Activated CD4-positive, alpha-beta T cell treated with anti-CD3 and anti-CD28 coated beads, Interleukin-2, amount 10 ng/mL, durations not matched to agents 7 days and 5 days (primary cell): ENCODE measurements around the gene FAM131B. TPM values are rescaled to one million over a fixed set of nuclear protein-coding genes. Genes with fewer than 3 reads are reported as not detected.
"Not testable (repeated sequence)": the region's sequence is repeated elsewhere in the genome, so short reads cannot be mapped to it uniquely, and the experiment has no call there.

Experiments used
- CTCF ChIA-PET: fragments of 350-600 bp; sonication (Branson Sonifier 250); formaldehyde crosslinking; loops from one replicate; lab custom pipeline; 2021; ENCODE audit warnings: antibody characterized with exemption; lab: Charles Lee
- POLR2A ChIA-PET: fragments of 350-600 bp; sonication (Branson Sonifier 250); formaldehyde crosslinking; loops from one replicate; lab custom pipeline; 2021; ENCODE audit warnings: antibody characterized with exemption; lab: Charles Lee
- DNase-seq: peaks from one replicate; pipeline ENCODE4 v3.0.0-alpha.2; 2020
- H3K27ac Mint-ChIP-seq: one replicate; pipeline ENCODE4 v1.8.0; 2021; ENCODE audit warnings: mild to moderate bottlenecking, moderate library complexity, mixed read lengths
- H3K27me3 Mint-ChIP-seq: one replicate; pipeline ENCODE4 v1.8.0; 2021; ENCODE audit warnings: mixed read lengths
- H3K36me3 Mint-ChIP-seq: one replicate; pipeline ENCODE4 v1.8.0; 2021; ENCODE audit warnings: low read depth, mixed read lengths
- H3K4me1 Mint-ChIP-seq: one replicate; pipeline ENCODE4 v1.8.0; 2021; ENCODE audit warnings: mixed read lengths
- H3K4me3 Mint-ChIP-seq: one replicate; pipeline ENCODE4 v1.8.0; 2021; ENCODE audit warnings: mild to moderate bottlenecking, moderate library complexity, mixed read lengths
- H3K9me3 Mint-ChIP-seq: one replicate; pipeline ENCODE4 v1.8.0; 2021; ENCODE audit warnings: mixed read lengths
- total RNA-seq, 2 experiments: library from RNA; stranded (reverse); gene quantifications; one replicate each; pipeline ENCODE4 v1.2.3, GENCODE V29; 2021

Gene FAM131B
- under 1 TPM; 0.29 to 0.30 TPM for total RNA-seq

DNA sequence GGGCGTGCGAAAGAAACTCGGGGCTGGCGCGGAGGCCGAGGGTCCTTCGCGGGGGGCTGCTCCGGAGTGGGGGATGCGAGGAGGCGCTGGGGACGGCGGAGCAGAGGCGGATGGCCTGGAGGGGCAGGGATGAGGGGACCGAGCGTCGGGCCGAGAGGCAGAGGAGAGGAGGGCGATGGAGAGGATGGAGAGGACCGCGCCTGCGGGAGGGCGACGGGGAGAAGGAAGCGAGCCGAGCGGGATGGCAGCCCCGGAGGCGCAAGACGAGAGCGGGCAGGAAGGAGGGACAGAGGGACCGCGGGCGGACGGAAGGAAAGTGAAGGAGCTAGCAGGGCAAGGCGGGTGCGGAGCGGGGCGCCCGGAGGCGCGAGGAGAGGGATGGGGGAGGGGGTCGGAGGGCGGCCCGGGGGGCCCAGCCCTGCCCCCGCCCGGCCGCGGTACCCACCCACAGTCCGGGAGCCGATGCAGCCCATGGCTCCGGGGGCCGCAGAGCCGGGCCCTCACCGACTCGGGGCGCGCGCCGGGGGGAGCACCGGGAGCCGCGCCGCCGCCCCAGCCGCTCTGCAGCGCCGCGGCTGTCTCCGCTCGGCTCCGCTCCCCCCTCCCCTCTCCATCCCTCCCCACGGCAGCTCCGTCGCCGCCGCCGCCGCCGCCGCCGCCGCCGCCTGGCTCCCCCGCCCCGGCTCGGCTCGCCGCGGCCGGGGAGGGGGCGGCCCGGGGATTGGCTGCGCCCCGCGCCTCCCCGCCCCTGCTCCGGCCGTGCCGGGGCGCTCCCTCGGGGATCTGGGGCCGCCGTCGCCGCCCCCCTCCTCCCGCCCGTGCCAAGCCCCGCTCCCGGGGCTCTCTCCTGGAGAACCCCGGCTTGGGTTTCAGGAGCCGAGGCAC lies at the start of gene FAM131B:
TSS of gene FAM131B (minus strand) at position 583 of the 885 bp plus-strand sequence. CDS start at position 473, 110 bp downstream.
- no peaks in the 10 kb centered on the region for H3K9me3 Mint-ChIP-seq
- POLR2A ChIA-PET = no interaction called here
- peak within 1 kb of the TSS; percentile 78 for H3K4me3 Mint-ChIP-seq
- peaks cover 8% of the 10 kb centered on the region for H3K4me1 Mint-ChIP-seq
- peaks cover 63% of the 10 kb centered on the region for H3K27me3 Mint-ChIP-seq
- peak; percentile 35 for DNase-seq
- CTCF ChIA-PET = interaction anchor here (0.9 to 2.0 kb wide), 2 partner anchors 14 to 17 kb away, joined by 4 to 8 read pairs; no protein-coding TSS in a partner anchor
- H3K36me3 Mint-ChIP-seq = no peaks in the 10 kb centered on the region
- no peak within 1 kb of the TSS for H3K27ac Mint-ChIP-seq

DNA sequence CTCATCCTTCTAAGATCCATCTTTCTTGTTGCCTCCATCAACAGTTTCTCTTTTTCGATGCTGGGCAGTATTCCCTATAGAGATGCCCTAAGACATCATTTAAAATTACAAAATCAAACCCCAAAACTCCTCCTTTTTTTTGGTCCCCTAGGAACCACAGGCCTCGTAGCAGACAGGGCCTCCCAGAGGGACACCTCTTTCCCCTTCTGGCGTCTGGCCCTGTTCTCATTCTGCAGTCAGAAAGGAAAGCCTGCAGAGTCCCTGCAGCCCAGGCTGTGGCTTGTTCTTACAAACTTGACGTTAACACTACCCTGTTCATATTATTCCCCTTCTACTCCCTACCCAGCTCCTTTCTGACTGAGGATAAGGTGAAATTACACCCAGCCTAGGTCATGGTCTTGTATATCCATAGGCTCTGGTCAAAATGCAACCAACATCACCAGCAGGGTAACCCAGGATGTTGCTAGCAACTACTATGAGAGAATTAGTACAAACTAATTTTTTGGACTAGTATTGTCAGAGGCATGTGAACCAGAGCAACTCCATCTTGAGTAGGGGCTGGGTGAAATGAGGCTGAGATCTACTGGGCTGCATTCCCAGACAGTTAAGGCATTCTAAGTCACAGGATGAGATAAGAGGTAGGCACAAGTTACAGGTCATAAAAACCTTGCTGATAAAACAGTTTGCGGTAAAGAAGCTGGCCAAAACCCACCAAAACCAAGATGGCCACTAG lies 49.6 kb upstream of the FAM131B start:
- Mint-ChIP-seq H3K4me1 (peaks cover 32% of the 10 kb centered on the region), H3K9me3 (no peaks in the 10 kb centered on the region), H3K27ac (no peak overlapping the region), H3K4me3 (no peak overlapping the region), H3K36me3 (peaks cover 2% of the 10 kb centered on the region), H3K27me3 (no peaks in the 10 kb centered on the region)
- POLR2A ChIA-PET = no interaction called here
- DNase-seq = no peak
- CTCF ChIA-PET = interaction anchor here (0.5 to 0.6 kb wide), 2 partner anchors 32 to 117 kb away, joined by 3 read pairs; no protein-coding TSS in a partner anchor

DNA sequence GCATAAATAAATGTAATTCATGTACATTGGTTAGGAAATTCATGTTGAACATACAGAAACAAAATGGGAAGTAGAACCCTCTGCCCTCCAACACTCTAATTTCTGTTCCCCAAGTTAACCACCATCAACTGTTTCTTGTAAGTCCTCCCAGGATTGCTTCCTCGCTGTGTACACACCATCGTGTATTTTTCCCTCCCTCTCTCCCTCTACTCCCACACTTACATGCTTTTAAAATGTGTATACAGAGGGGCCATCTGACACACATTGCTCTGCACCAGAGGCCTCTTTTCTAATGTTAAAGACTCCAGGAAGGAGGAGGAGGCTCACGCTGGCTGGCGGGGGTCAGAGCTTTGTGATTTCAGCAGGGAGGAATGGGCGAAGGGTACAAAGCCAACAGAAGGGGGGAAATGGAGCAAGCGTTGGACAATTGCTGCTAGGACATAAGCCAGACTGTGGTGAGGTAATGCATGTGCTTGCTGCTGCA lies 48.0 kb upstream of the FAM131B start:
- no peak for DNase-seq
- Mint-ChIP-seq H3K36me3 (peaks cover 2% of the 10 kb centered on the region), H3K27ac (no peak overlapping the region), H3K4me3 (no peak overlapping the region), H3K27me3 (no peaks in the 10 kb centered on the region), H3K9me3 (no peaks in the 10 kb centered on the region), H3K4me1 (peaks cover 39% of the 10 kb centered on the region)
- POLR2A ChIA-PET = no interaction called here
- CTCF ChIA-PET = interaction anchor here (0.6 kb wide), 1 partner anchor 312 kb away, joined by 4 read pairs; no protein-coding TSS in a partner anchor

DNA sequence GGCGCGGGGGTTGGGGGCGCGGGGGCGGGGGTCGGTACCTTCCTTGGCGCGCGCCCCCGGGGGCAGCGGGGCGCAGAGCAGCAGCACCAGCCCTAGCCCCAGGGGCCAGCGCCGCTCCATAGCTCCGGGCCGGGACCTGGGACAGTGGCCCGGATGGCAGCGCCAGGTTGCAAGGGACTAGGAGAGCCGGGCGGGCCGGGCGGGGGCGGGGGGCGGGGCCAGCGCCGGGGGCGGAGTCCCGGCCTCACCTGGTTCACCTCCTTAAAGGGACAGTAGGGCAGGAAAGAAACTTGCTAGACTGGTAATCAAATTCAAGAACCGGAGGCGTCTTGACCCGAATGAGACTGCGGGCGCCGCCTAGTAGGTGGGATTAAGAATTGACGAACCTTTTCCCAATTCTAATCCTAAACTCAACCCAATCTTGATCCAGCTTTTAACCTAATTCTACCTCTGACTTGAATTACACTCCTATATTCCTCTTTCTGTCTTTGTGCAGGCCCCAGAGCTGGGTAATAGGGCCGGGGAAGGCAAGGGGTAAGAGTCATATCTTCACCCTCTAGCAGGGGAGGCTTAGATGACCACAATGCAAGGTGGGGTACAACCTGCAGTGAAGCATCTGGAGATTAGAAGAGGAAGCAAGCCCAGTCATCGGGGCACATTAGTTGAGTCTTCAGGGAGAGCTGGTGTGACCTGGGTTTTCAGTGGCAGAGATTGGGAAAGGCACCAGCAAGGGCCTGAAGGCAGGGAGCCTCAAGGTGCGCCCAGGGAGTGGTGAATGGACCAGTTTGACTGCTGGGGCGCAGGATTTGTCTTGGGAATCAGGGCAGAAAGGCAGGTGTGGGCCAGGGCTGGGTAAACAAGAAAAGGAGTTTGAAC lies 46.4 kb upstream of the FAM131B start, which contains the start of gene EPHA1:
TSS of gene EPHA1 (minus strand) at position 171 of the 876 bp plus-strand sequence. CDS start at position 120, 51 bp downstream.
- Mint-ChIP-seq H3K27ac (peak within 1 kb of the TSS; percentile 56), H3K4me3 (peak within 1 kb of the TSS; percentile 70), H3K4me1 (peaks cover 45% of the 10 kb centered on the region), H3K27me3 (no peaks in the 10 kb centered on the region), H3K36me3 (peaks cover 2% of the 10 kb centered on the region), H3K9me3 (no peaks in the 10 kb centered on the region)
- ChIA-PET POLR2A (interaction anchor here (1.1 kb wide), 1 partner anchor 22 kb away, joined by 3 read pairs; no protein-coding TSS in a partner anchor), CTCF (interaction anchor here (1.7 to 5.3 kb wide), 4 partner anchors 14 to 168 kb away, joined by 5 to 41 read pairs (median 12); no protein-coding TSS in a partner anchor)
- peak; percentile 50 for DNase-seq

DNA sequence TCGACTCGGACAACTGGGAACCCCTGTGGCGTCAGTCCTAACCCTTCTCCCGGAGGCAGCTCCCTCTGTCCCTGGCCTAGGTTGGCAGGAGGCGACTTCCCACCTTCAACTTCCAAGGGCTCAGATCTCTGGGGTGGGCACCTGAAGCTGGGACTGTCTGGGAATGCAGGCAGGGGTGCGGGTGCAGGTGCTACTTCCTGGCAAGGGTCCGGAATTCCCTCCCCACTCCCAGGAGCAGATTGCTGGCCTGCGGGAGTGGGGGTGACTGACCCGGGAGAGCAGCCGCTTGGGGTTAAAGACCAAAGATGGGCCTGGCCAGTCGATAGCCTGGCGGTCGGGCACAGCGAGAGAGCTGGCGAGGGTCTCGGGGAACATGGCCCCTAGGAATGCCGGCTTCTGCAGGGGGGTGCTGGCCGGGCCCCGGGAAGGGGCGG lies 45.8 kb upstream of the FAM131B start:
- H3K27me3 Mint-ChIP-seq = no peaks in the 10 kb centered on the region

DNA sequence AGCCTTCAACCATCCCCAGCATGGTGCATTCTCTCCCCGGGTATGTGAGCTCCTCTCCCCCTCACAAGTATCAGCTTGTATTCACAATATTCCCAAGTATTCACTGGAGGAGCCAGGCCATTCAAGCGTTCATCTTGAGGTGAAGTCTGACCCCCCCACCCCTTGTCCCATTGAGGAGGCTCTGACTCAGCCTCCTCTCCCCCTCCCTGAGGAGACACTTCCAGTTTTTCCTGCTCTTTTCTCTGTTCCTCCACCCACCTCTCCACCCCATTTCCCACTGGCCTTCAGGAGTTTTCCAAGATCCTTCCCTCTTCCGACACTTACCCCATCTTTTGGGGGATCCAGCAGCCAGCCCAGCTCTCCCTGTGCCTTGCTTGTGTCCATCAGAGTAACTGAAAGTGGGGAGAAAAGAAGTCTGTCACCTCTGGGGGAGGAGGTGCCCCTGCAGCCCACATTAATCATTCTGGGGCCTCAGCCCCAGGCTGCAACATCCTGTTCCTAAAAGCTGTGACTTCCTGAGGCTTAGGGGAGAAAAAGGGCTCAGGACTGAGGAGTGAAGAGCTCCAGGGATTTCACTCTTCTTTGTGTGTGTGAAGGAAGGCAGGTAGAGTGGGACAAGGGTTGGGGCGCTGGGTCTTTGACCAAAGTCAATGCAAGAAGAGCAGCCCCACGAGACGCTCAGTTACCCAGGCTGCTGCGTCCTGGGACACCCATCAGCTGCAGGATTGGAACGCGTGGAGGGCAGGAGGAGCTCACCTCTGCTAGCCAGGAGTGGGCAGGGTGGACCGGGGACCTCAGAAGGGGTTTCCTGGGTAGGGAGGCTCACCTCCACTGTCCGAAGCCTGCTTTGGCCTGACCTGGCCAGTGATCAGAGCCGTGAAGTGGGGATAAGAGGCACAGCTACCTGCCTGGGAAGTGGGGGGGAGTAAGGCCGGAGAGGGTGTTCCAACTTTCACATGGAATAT lies 45.1 kb upstream of the FAM131B start:
- CTCF ChIA-PET = interaction anchor here (0.6 to 5.3 kb wide), 14 partner anchors 8 to 167 kb away, joined by 3 to 41 read pairs (median 4); no protein-coding TSS in a partner anchor
- peaks cover 47% of the 10 kb centered on the region for H3K4me1 Mint-ChIP-seq
- no peaks in the 10 kb centered on the region for H3K9me3 Mint-ChIP-seq
- H3K36me3 Mint-ChIP-seq = peaks cover 2% of the 10 kb centered on the region
- H3K27me3 Mint-ChIP-seq = no peaks in the 10 kb centered on the region
- H3K27ac Mint-ChIP-seq = peak overlapping the region; percentile 56
- peak overlapping the region; percentile 70 for H3K4me3 Mint-ChIP-seq
- POLR2A ChIA-PET = interaction anchor here (1.1 kb wide), 1 partner anchor 21 kb away, joined by 3 read pairs; no protein-coding TSS in a partner anchor
- peak; percentile 46 for DNase-seq

More for the DNA sequence above, 45.8 kb upstream of the FAM131B start:
- no peak for DNase-seq
- Mint-ChIP-seq H3K27ac (no peak overlapping the region), H3K4me1 (peaks cover 47% of the 10 kb centered on the region), H3K9me3 (no peaks in the 10 kb centered on the region), H3K4me3 (peak overlapping the region; percentile 70), H3K36me3 (peaks cover 2% of the 10 kb centered on the region)
- CTCF ChIA-PET = interaction anchor here (0.6 to 5.3 kb wide), 8 partner anchors 14 to 168 kb away, joined by 3 to 41 read pairs (median 6); no protein-coding TSS in a partner anchor
- POLR2A ChIA-PET = interaction anchor here (1.1 kb wide), 1 partner anchor 22 kb away, joined by 3 read pairs; no protein-coding TSS in a partner anchor

DNA sequence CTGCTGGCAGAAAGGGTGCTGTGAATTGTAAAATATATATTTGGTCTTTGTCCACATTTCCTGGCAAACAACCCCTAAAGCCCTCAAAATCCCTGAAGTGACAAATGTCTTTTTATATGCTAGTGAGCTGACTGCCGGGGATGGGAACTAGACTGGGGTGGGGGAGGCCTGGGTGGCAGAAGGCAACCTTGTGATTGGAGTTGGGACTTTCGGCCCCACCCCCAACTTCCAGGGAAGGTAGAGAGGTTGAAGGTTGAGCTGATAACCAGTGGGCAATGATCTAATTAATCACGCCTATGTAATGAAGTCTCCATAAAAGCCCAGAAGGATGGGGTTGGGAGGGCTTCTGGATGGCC lies 43.5 kb upstream of the FAM131B start:
- no peaks in the 10 kb centered on the region for H3K9me3 Mint-ChIP-seq
- H3K4me1 Mint-ChIP-seq = peaks cover 47% of the 10 kb centered on the region
- no peak overlapping the region for H3K27ac Mint-ChIP-seq
- no peaks in the 10 kb centered on the region for H3K27me3 Mint-ChIP-seq
- POLR2A ChIA-PET = no interaction called here
- H3K36me3 Mint-ChIP-seq = peaks cover 2% of the 10 kb centered on the region
- H3K4me3 Mint-ChIP-seq = no peak overlapping the region
- DNase-seq = no peak
- CTCF ChIA-PET = interaction anchor here (1.0 to 5.3 kb wide), 6 partner anchors 10 to 165 kb away, joined by 3 to 41 read pairs (median 8); no protein-coding TSS in a partner anchor

DNA sequence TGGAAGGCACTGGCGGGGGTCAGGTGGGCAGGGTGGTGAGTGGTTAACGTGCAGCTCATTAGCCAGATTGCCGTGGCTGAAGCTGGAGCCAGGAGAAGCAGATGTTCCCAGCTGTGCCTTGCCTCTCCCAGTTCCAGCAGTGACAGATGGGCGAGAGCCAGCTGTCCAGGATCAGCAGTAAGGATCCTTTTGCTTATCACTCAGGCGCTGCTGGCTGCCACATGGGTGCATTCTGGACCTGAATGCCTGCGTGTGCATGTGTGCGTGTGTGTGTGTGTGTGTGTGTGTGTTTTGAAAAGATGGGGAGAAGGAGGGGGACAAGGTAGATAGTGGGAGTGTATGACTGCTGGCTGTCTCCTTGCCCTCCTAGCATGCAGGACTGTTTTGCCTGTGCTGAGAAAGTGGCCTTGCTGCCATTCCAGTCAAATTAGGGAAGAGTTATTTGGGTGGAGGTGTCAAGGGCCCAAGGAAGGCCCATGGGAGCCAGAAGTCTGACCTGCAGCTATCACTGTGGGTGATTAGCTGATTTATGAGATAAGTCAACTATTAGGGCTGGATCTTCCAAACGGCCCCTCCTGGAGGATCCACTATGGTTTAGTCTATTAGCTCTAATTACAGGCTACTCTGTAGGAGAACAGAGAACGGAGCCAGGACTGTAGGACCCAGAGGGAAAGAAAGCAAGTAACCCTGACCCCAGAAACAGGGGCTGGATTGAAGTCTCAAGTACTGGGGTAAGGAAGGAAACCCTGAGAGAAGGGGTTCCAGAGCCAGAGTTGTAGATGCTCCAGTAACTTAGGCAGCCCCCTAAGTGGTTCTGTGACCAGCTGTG lies 42.9 kb upstream of the FAM131B start:
- H3K9me3 Mint-ChIP-seq = no peaks in the 10 kb centered on the region
- peaks cover 44% of the 10 kb centered on the region for H3K4me1 Mint-ChIP-seq
- H3K36me3 Mint-ChIP-seq = peaks cover 2% of the 10 kb centered on the region
- ChIA-PET POLR2A (interaction anchor here (0.6 kb wide), 1 partner anchor 41 kb away, joined by 5 read pairs; no protein-coding TSS in a partner anchor), CTCF (interaction anchor here (1.0 to 5.3 kb wide), 7 partner anchors 10 to 165 kb away, joined by 3 to 41 read pairs (median 8); no protein-coding TSS in a partner anchor)
- no peak for DNase-seq
- H3K4me3 Mint-ChIP-seq = no peak overlapping the region
- no peak overlapping the region for H3K27ac Mint-ChIP-seq
- no peaks in the 10 kb centered on the region for H3K27me3 Mint-ChIP-seq

DNA sequence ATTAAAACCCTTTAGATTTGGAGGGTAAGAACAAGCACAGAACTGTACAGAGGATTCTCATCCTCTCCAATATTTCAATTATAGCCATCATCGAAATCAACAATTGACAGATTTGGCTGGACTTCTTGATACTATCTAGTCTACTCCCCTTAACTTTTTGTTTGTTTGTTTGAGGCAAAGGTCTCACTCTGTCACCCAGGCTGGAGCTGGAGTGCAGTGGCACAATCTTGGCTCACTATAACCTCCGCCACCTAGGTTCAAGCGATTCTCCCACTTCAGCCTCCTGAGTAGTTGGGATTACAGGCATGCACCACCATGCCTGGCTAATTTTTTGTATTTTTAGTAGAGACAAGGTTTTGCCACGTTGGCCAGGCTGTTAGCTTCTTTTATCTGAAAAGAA lies 39.7 kb upstream of the FAM131B start:
- CTCF ChIA-PET = interaction anchor here (0.9 to 3.7 kb wide), 4 partner anchors 18 to 187 kb away, joined by 3 to 18 read pairs (median 5); no protein-coding TSS in a partner anchor
- POLR2A ChIA-PET, H3K9me3 Mint-ChIP-seq, H3K4me3 Mint-ChIP-seq, H3K27ac Mint-ChIP-seq, H3K36me3 Mint-ChIP-seq, DNase-seq, H3K27me3 Mint-ChIP-seq: not testable (repeated sequence)
- H3K4me1 Mint-ChIP-seq = peaks cover 19% of the 10 kb centered on the region

DNA sequence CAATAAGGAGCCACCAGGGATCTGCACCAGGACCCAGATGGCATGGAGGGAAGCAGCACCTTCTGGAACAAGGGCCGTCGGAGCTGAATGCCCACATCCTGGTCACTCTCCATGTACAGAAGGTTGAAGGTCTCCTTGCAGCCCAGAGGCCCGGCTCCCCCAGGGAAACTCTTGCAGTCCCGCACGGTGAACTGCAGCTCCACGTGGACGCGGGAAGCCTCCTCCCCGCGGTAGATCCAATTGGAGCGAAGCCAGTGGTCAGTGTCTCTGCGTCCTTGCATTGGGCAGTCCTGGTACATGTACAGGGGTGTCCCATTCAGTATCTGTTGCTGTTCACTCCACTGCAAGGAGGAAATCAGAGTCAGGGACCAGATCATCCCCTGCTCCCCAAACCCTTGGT lies 38.8 kb upstream of the FAM131B start:
- Mint-ChIP-seq H3K4me1 (peaks cover 10% of the 10 kb centered on the region), H3K9me3 (no peaks in the 10 kb centered on the region), H3K4me3 (no peak overlapping the region), H3K27ac (no peak overlapping the region), H3K36me3 (no peaks in the 10 kb centered on the region), H3K27me3 (no peaks in the 10 kb centered on the region)
- ChIA-PET POLR2A (no interaction called here), CTCF (interaction anchor here (0.6 to 3.7 kb wide), 8 partner anchors 9 to 161 kb away, joined by 3 to 18 read pairs (median 3); no protein-coding TSS in a partner anchor)
- no peak for DNase-seq
